Thyroid gland (tissue), 4 donors: ENCODE data around the gene CDKL1. TPM values are rescaled to one million over a fixed set of nuclear protein-coding genes. Genes with fewer than 3 reads are reported as not detected.

ENCODE experiments used
- DNase-seq, 2 donors: peaks; one replicate each; pipeline ENCODE4 v3.0.0-alpha.2; 2019
- H3K27ac ChIP-seq, 3 donors: fragments of 200-600 bp; sonication (generic); 1 replicate in 2 of 3; 2 replicates in 1 of 3; pipeline ENCODE4 v1.5.1; 2016 to 2019; ENCODE audit warnings: mild to moderate bottlenecking in 1 of 3, moderate library complexity in 1 of 3
- H3K27me3 ChIP-seq: fragments of 200-600 bp; sonication (generic); one replicate; pipeline ENCODE4 v1.5.1; 2019
- H3K36me3 ChIP-seq, 2 donors: fragments of 200-600 bp; sonication (generic); one replicate each; pipeline ENCODE4 v1.5.1; 2016 to 2019
- H3K4me1 ChIP-seq, 2 donors: fragments of 200-600 bp; sonication (generic); one replicate each; pipeline ENCODE4 v1.5.1; 2017 to 2019
- H3K4me3 ChIP-seq, 3 donors: fragments of 200-600 bp; sonication (generic); replicated peaks in 1 of 3; 1 replicate in 2 of 3; 2 replicates in 1 of 3; pipeline ENCODE4 v1.5.1; 2016; ENCODE audit warnings: mild to moderate bottlenecking in 1 of 3
- H3K9me3 ChIP-seq: fragments of 200-600 bp; sonication (generic); one replicate; pipeline ENCODE4 v1.5.1; 2017
- POLR2A ChIP-seq, 2 donors: fragments of 450-650 bp; IDR thresholded peaks; one replicate each; pipeline ENCODE4 v1.6.1; 2017; ENCODE audit warnings: antibody characterized with exemption in 2 of 2, mild to moderate bottlenecking in 2 of 2, moderate library complexity in 1 of 2
- WGBS, 2 donors: methylation state at CpG; one replicate each; pipeline ENCODE4 v1.1.5; 2017; 5-methylcytosine and 5-hydroxymethylcytosine counted together
- intact Hi-C: fragments of 100-400 bp; cut with DNase I; formaldehyde crosslinking; loops from one replicate; pipeline ENCODE4 v1.15.1; 2023
- total RNA-seq, 4 donors: library from RNA; depleted of rRNA; stranded (reverse); fragments of >200 nt; gene quantifications; one replicate each; pipeline ENCODE4 v1.2.3, GENCODE V29; 2016
- TF ChIP-seq, protein P1 (sequence below), 6 experiments: fragments of 200-600 bp in 3 of 6; fragments of 450-650 bp in 3 of 6; sonication (generic) in 3 of 6; IDR thresholded peaks; one replicate each; pipeline ENCODE4 v1.5.1; 2016 to 2019; ENCODE audit warnings: antibody characterized with exemption in 6 of 6, mild to moderate bottlenecking in 2 of 6, inconsistent platforms in 1 of 6, moderate library complexity in 1 of 6

CDKL1 gene
- total RNA-seq, 4 donors from 2014 or later = 18.6 to 37.9 (median 35.5) TPM

DNA sequence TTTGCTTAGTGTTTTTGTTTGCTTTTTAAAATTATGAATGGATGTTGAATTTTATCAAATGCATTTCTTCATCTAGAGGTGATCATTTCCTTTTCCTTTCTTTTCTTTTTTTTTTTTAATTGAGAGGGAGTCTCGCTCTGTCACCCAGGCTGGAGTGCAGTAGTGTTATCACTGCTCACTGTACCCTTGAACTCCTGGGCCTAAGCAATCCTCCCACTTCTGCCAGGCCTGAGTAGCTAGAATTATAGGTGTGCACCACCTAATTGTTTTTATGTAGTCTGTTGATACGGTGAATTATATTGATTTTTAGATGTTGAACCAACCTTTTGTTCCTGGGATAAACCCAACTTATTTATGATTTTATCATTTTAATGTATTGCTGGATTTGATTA lies 1.5 kb upstream of the CDKL1 start:
- TF ChIP-seq, protein P1, sequence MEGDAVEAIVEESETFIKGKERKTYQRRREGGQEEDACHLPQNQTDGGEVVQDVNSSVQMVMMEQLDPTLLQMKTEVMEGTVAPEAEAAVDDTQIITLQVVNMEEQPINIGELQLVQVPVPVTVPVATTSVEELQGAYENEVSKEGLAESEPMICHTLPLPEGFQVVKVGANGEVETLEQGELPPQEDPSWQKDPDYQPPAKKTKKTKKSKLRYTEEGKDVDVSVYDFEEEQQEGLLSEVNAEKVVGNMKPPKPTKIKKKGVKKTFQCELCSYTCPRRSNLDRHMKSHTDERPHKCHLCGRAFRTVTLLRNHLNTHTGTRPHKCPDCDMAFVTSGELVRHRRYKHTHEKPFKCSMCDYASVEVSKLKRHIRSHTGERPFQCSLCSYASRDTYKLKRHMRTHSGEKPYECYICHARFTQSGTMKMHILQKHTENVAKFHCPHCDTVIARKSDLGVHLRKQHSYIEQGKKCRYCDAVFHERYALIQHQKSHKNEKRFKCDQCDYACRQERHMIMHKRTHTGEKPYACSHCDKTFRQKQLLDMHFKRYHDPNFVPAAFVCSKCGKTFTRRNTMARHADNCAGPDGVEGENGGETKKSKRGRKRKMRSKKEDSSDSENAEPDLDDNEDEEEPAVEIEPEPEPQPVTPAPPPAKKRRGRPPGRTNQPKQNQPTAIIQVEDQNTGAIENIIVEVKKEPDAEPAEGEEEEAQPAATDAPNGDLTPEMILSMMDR (IDR thresholded peaks at IDR 0.05) = no peak
- TF ChIP-seq POLR2A (IDR thresholded peaks at IDR 0.05) = no peak
- DNase-seq = peak in 1 of 2 donors; percentile 21
- Histone ChIP-seq H3K36me3 (no peaks in the 10 kb centered on the region), H3K4me1 (peaks cover 35 to 44% of the 10 kb centered on the region in 2 donors), H3K9me3 (no peaks in the 10 kb centered on the region), H3K27me3 (no peaks in the 10 kb centered on the region), H3K27ac (peak overlapping the region in 2 of 3 donors; percentile 24 to 95), H3K4me3 (no peak overlapping the region)
- intact Hi-C loops = loop anchor here (10.0 kb wide), 1 partner anchor 53 kb away; no protein-coding TSS in a partner anchor
- 60 to 67% methylated on average over 2 of the region's 2 CpGs for WGBS, 2 donors

DNA sequence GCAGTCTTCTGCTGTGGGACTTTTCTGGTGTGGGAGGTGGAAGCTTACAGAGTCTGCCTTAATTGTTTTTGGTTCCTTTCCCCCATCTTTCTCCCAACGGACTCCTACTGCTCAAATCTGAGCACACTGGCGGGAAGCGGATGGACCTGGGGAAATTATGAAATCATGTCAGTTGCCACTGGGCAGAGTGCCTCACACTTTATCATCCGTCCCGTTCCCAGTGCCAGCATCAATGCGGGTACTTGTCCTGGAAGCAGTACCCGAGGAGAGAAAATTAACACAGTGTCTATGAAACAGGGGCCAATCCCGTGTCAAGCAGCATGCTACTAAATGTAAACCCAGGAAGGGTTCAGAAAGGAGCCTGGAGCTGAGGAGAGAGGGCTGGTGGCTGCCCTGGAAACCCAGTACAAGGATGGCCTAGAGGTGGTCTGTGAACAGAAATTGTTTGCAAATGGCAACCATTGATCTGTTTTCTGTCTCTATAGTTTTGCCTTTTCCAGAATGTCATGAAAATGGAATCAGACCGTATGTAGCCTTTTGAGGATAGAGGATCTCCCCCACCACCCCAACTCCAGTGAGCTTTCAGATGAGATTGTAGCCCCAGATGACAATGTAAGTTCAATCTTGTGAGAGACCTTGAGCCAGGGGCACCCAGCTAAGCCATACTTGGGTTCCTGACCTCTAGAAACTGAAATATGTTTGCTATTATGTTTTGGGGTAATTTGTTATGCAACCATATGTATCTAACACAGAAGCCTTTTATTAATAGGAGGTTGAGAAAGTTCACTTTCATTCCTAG lies 908 bp upstream of the CDKL1 start:
- intact Hi-C loops = loop anchor here (10.0 kb wide), 1 partner anchor 53 kb away; no protein-coding TSS in a partner anchor
- peak overlapping the region in 1 of 3 donors; percentile 53 for H3K4me3 ChIP-seq
- 52 to 59% methylated on average over 9 of the region's 9 CpGs for WGBS, 2 donors
- peaks cover 35 to 44% of the 10 kb centered on the region in 2 donors for H3K4me1 ChIP-seq
- no peaks in the 10 kb centered on the region for H3K36me3 ChIP-seq
- H3K9me3 ChIP-seq = no peaks in the 10 kb centered on the region
- DNase-seq = peak; percentile 20 to 31
- TF ChIP-seq, protein P1 (IDR thresholded peaks at IDR 0.05) = no peak
- TF ChIP-seq POLR2A (IDR thresholded peaks at IDR 0.05) = no peak
- H3K27ac ChIP-seq = peak overlapping the region; percentile 83 to 95 (median 91)
- H3K27me3 ChIP-seq = no peaks in the 10 kb centered on the region

DNA sequence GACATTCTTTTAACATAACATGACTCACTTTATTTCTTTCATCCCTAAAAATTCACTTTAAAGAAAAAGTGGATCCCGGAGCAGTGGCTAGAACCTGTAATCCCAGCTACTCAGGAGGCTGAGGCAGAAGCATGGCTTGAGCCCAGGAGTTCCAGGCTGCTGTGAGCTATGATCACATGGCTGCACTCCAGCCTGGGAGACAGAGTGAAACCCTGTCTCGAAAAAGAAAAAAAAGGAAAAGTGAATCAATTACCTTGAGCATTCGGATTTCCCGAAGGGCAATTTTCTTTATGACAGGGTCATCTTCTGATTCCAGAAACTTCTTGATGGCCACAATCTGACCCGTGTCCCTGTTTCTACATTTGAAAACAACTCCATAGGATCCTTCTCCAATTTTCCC lies 1.2 kb downstream of the CDKL1 start:
- intact Hi-C loops = loop anchor here (10.0 kb wide), 1 partner anchor 51 kb away; no protein-coding TSS in a partner anchor
- H3K36me3 ChIP-seq = no peaks in the 10 kb centered on the region
- H3K9me3 ChIP-seq = no peaks in the 10 kb centered on the region
- peak; percentile 72 to 77 for DNase-seq
- H3K4me3 ChIP-seq = peak overlapping the region in 2 of 3 donors; percentile 6 to 53
- H3K27ac ChIP-seq = peak overlapping the region in 2 of 3 donors; percentile 45 to 91
- H3K27me3 ChIP-seq = no peaks in the 10 kb centered on the region
- WGBS, 2 donors = 73 to 74% methylated on average over 5 of the region's 5 CpGs
- H3K4me1 ChIP-seq = peaks cover 30 to 36% of the 10 kb centered on the region in 2 donors
- TF ChIP-seq POLR2A (IDR thresholded peaks at IDR 0.05) = no peak
- TF ChIP-seq, protein P1 (IDR thresholded peaks at IDR 0.05) = no peak

DNA sequence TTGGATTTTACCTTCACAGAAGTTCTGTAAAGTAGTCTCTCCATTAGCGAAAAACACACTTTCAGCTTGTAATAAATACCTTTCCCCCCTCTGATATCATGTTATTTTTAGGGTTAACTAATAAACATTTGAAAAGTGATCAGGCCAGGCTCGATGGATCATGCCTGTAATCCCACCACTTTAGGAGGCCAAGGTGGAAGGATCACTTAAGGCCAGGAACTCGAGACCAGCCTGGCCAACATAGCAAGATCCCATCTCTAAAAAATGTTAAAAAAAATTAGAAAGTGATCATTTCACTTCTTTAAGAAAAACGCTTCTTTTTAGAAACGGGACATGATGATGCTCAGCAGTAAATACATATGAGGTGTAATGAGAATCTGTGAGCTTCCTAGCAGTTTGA lies 2.0 kb downstream of the CDKL1 start:
- peak overlapping the region in 2 of 3 donors; percentile 17 to 45 for H3K27ac ChIP-seq
- intact Hi-C loops = loop anchor here (10.0 kb wide), 1 partner anchor 50 kb away; no protein-coding TSS in a partner anchor
- no peaks in the 10 kb centered on the region for H3K9me3 ChIP-seq
- no peak overlapping the region for H3K4me3 ChIP-seq
- WGBS, 2 donors = 95 to 96% methylated on average over 5 of the region's 5 CpGs
- peaks cover 25 to 35% of the 10 kb centered on the region in 2 donors for H3K4me1 ChIP-seq
- H3K27me3 ChIP-seq = no peaks in the 10 kb centered on the region
- H3K36me3 ChIP-seq = no peaks in the 10 kb centered on the region
- DNase-seq = no peak
- TF ChIP-seq, protein P1 (IDR thresholded peaks at IDR 0.05) = no peak
- no peak for TF ChIP-seq POLR2A (IDR thresholded peaks at IDR 0.05)
